ENCODE data around the gene QTRT2. TPM values are rescaled to one million over a fixed set of nuclear protein-coding genes. Genes with fewer than 3 reads are reported as not detected.

Gene QTRT2
- total and polyA plus RNA-seq, 2 of the 8 experiments (the other 6 are each of a cell fraction or from before 2014, with no cell fraction given) = 13.3 to 54.5 TPM

DNA sequence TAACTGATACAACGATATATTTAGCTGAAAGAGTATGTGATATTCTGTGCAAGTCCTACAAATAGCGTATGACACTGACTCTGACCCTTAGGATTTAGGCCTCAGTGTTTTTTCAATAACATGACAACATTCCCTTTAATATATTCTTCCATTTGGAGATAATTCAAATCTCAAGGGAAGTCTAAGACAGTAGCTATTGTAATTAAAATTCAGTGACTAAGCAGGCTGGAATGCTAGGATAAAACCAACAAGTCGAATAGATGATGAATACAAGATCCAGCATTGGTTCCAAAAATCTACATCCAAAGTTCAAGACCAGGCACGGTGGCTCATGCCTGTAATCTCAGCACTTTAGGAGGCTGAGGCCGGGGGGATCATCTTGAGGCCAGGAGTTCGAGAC is 56.2 kb downstream of the QTRT2 start:
- H2BK12ac ChIP-seq (ENCODE audit: low read depth, low read length) = no peak overlapping the region
- no peak for FAIRE-seq
- CTCF ChIA-PET (ENCODE audit: partially characterized antibody) = no interaction called here
- TF ChIP-seq, protein P1, sequence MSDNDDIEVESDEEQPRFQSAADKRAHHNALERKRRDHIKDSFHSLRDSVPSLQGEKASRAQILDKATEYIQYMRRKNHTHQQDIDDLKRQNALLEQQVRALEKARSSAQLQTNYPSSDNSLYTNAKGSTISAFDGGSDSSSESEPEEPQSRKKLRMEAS (IDR thresholded peaks at IDR 0.05) = no peak
- TF ChIP-seq FOSL1 (IDR thresholded peaks at IDR 0.05; ENCODE audit: insufficient read depth, low read depth, low read length) (no peak), SIN3A (conservative IDR thresholded peaks at IDR 0.05 in 1 of 2, IDR thresholded peaks at IDR 0.05 in 1 of 2; ENCODE audit: low read depth in 1 of 2, low read length in 2 of 2) (no peak), RXRA (IDR thresholded peaks at IDR 0.05; ENCODE audit: insufficient read depth, low read depth, low read length) (no peak), CBX8 (IDR thresholded peaks at IDR 0.05; ENCODE audit: borderline replicate concordance, low read depth, low read length) (no peak), ZNF274 (IDR thresholded peaks at IDR 0.05; ENCODE audit: borderline replicate concordance, extremely low read depth, low read length) (no peak), EZH2 (IDR thresholded peaks at IDR 0.05; ENCODE audit: low read depth, low read length, severe bottlenecking) (no peak), YY1 (IDR thresholded peaks at IDR 0.05; ENCODE audit: low read depth, low read length) (no peak)

More for the DNA sequence above, 56.2 kb downstream of the QTRT2 start:
- Histone ChIP-seq H3K79me2 (ENCODE audit: control insufficient read depth in 1 of 2, insufficient read depth in 2 of 2, low read length in 2 of 2) (no peaks in the 10 kb centered on the region), H2AK5ac (ENCODE audit: low read depth, low read length) (no peak overlapping the region), H2BK5ac (ENCODE audit: low read depth, low read length) (no peak overlapping the region), H3K36me3 (ENCODE audit: control insufficient read depth in 2 of 4, insufficient read depth in 4 of 4, low read length in 3 of 4) (no peaks in the 10 kb centered on the region), H3K23ac (ENCODE audit: insufficient read length) (no peak overlapping the region), H3K79me1 (ENCODE audit: low read depth, low read length) (no peaks in the 10 kb centered on the region), H4K20me1 (replicated peaks in 1 of 2; ENCODE audit: control insufficient read depth in 1 of 2, insufficient read depth in 2 of 2, low read length in 2 of 2) (no peaks in the 10 kb centered on the region), H3K23me2 (ENCODE audit: low read depth, low read length) (no peaks in the 10 kb centered on the region; the same call in 1 of the 2 replicates), H3K4ac (replicated peaks; ENCODE audit: insufficient read length, low read depth, low read length) (no peak overlapping the region), H3K27ac (ENCODE audit: low read depth, low read length) (no peak overlapping the region), H2AFZ (ENCODE audit: low read length) (no peak overlapping the region), H3K9me3 (ENCODE audit: insufficient read depth in 2 of 2, low read depth in 1 of 2, low read length in 1 of 2) (no peaks in the 10 kb centered on the region), H3K14ac (ENCODE audit: insufficient read length) (no peak overlapping the region), H3K9ac (replicated peaks in 1 of 4; ENCODE audit: extremely low read depth in 1 of 4, low read depth in 3 of 4, low read length in 3 of 4) (no peak overlapping the region), H4K5ac (ENCODE audit: insufficient read length, low read depth, low read length) (no peak overlapping the region), H4K8ac (ENCODE audit: extremely low read depth, insufficient read depth, low read length) (no peak overlapping the region), H3K27me3 (replicated peaks in 1 of 4; ENCODE audit: control insufficient read depth in 3 of 4, extremely low read depth in 1 of 4, insufficient read depth in 3 of 4, low read length in 3 of 4) (no peaks in the 10 kb centered on the region), H3K4me1 (replicated peaks in 1 of 4; ENCODE audit: control insufficient read depth in 3 of 4, insufficient read depth in 4 of 4, low read length in 3 of 4) (peaks cover 0 to 8% (median 4%) of the 10 kb centered on the region in 4 experiments; a peak in 3 of 7 replicates), H2BK120ac (replicated peaks; ENCODE audit: low read depth, low read length) (no peak overlapping the region), H3K4me3 (ENCODE audit: extremely low read depth in 1 of 4, insufficient read depth in 2 of 4, low read depth in 3 of 4, low read length in 4 of 4) (no peak overlapping the region), H2BK15ac (ENCODE audit: low read length) (no peak overlapping the region), H3K4me2 (ENCODE audit: insufficient read depth in 1 of 2, low read depth in 2 of 2, low read length in 2 of 2) (no peak overlapping the region), H3K18ac (ENCODE audit: extremely low read depth, low read length) (no peak overlapping the region), H2BK20ac (ENCODE audit: low read length) (no peak overlapping the region), H3K56ac (replicated peaks; ENCODE audit: insufficient read length, low read depth, low read length) (no peak overlapping the region), H4K91ac (replicated peaks; ENCODE audit: insufficient read length, low read length) (no peak overlapping the region)
- DNase-seq (ENCODE audit: low read depth in 1 of 2, low spot score in 2 of 2) = no peak
- 94% methylated on average over 6 of the region's 6 CpGs; no CpG with 5 or more reads in 1 of the 2 experiments for WGBS, 2 experiments (ENCODE audit: extremely low coverage in 1 of 2, insufficient coverage in 1 of 2, insufficient read length in 1 of 2, insufficient replicate concordance in 2 of 2, low coverage in 1 of 2, low lambda C conversion rate in 2 of 2, missing lambda C conversion rate in 1 of 2)
- POLR2A ChIA-PET (ENCODE audit: partially characterized antibody) = no interaction called here

Data from H1 (cell line).